Sigmoid colon (tissue), 4 donors: ENCODE results near the gene WHRN.

Experiments
- POLR2A ChIP-seq, 2 donors: fragments of 450-650 bp; IDR thresholded peaks; one replicate each; pipeline ENCODE4 v1.6.1; 2016; ENCODE audit warnings: antibody characterized with exemption in 2 of 2, mild to moderate bottlenecking in 2 of 2, moderate library complexity in 2 of 2
- POLR2AphosphoS5 ChIP-seq, 4 donors: sonication (generic); formaldehyde crosslinking; IDR thresholded peaks; one replicate each; pipeline ENCODE4 v1.6.1; 2017; ENCODE audit warnings: antibody characterized with exemption in 4 of 4
- TF ChIP-seq, protein P1 (sequence below), 4 experiments: fragments of 450-650 bp in 3 of 4; fragments of 200-600 bp in 1 of 4; IDR thresholded peaks; one replicate each; pipeline ENCODE4 v1.5.1; 2016 to 2019; ENCODE audit warnings: antibody characterized with exemption in 4 of 4, mild to moderate bottlenecking in 3 of 4, moderate library complexity in 2 of 4

- TF ChIP-seq POLR2A (IDR thresholded peaks at IDR 0.05) (no peak), POLR2AphosphoS5 (IDR thresholded peaks at IDR 0.05) (no peak)
- TF ChIP-seq, protein P1, sequence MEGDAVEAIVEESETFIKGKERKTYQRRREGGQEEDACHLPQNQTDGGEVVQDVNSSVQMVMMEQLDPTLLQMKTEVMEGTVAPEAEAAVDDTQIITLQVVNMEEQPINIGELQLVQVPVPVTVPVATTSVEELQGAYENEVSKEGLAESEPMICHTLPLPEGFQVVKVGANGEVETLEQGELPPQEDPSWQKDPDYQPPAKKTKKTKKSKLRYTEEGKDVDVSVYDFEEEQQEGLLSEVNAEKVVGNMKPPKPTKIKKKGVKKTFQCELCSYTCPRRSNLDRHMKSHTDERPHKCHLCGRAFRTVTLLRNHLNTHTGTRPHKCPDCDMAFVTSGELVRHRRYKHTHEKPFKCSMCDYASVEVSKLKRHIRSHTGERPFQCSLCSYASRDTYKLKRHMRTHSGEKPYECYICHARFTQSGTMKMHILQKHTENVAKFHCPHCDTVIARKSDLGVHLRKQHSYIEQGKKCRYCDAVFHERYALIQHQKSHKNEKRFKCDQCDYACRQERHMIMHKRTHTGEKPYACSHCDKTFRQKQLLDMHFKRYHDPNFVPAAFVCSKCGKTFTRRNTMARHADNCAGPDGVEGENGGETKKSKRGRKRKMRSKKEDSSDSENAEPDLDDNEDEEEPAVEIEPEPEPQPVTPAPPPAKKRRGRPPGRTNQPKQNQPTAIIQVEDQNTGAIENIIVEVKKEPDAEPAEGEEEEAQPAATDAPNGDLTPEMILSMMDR (IDR thresholded peaks at IDR 0.05) = no peak
Measured at GRCh38 chr9:114516913-114517312, 11.6 kb upstream of the WHRN start.
